ACHN (cell line): ENCODE measurements around the gene BBLN.

ENCODE experiments used
- DNase-seq: peaks from one replicate; pipeline ENCODE4 v3.0.0-alpha.2; 2015
- in situ Hi-C: cut with HindIII; loops from 2 replicates; pipeline ENCODE4 v1.10.0; 2017; ENCODE audit warnings: low sequenced_read_pairs, low pct_ligation_motif_present, low pct_unique_long_range_greater_than_20kb

Gene BBLN

DNA sequence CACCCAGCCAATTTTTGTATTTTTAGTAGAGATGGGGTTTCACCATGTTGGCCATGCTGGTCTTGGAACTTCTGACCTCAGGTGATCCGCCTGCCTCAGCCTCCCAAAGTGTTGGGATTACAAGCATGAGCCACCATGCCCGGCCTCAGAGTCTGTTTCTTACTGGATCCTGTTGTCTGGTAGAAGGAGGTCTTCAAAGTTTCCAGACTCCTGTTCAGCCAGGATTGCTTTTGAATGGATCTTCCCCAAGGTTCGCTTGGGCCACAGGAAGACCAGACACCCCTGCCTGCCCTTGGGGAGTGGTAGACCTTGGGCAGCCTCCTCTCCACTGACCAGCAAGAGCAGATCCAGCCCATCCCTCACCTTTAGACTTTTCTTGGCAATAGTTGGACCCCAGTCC is 18.5 kb upstream of the BBLN start:
- DNase-seq = no peak
- in situ Hi-C loops = no loop called here

GRCh38 chr9:128142061-128142460 is 18.0 kb upstream of the BBLN start:
- in situ Hi-C loops = no loop called here
- no peak for DNase-seq

GRCh38 chr9:128142596-128142995 is 17.5 kb upstream of the BBLN start:
- in situ Hi-C loops = no loop called here
- no peak for DNase-seq

DNA sequence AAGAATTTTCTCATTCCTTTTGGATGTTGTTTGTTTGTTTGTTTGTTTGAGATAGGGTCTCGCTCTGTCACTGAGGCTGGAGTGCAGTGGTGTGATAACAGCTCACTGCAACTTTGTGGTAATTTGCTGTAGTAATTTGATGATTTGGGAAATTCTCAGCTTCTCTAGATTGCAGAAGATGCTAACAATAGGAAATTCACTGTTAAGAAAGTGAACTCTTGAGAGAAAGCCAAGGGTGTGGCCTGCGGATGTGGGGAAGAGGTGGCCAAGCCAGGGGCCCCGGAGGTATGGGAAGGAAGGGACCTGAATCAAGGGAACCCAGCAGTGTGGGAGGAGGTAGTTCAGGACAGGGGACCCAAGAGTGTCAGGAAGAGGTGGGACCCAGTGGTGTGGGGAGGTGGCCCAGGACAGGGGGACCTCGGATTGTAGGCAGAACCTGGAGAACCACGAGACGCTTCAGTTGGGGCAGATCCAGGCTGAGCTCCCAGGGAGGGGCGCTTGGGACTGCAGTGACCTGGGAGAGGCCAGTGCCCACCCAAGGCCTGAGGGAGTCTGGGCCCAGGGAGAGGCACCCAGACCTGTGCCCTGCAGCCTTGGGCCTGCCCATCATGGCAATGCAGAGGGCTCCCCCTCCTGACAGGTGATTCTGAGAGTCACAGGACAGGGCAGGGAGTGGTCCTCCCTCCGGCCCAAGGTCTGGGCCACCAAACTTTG is 16.4 kb upstream of the BBLN start:
- in situ Hi-C loops = no loop called here

GRCh38 chr9:128144239-128145181 is 15.6 kb upstream of the BBLN start:
- in situ Hi-C loops = no loop called here
- no peak for DNase-seq

More for the DNA sequence above, 16.4 kb upstream of the BBLN start:
- DNase-seq = no peak

DNA sequence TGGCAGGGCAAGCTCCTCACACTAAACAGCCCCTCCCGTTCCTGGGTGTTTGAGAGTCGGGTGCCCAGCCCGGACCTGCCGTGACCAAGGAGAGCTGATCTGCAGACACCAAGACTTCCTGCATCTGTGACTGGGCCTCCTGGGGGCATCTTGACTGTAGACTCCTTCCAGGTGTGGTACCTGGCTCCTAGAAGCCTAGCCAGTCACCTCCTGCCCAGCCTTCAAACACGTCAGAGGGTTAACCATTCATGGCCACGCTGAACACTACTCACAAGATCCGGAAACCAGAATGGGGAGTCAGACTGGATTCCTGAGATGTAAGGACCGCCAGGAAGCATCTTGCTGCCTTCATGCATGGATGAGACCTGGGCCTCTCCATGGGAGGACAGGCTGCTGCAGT is 14.5 kb upstream of the BBLN start:
- in situ Hi-C loops = no loop called here
- DNase-seq = no peak

DNA sequence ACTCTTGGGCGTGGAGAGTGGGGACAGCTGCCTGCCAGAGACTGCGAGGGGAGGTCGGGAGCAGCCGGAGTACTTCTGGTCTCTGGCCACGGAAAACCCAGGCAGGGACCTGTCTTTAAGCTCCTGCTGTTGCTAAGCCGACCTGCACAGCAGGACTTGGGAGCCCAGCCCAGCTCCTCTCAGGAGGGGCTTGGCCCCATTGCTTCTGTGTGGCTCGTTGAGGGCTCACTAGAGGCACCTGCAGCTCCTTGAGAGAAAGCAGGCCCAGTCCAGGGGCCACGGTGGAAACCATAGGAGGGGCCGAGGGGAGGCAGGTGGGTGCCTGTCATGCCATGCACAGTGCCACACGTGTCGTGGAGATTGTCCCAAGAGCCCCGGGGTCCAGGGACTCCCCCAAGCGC is 14.1 kb upstream of the BBLN start:
- in situ Hi-C loops = no loop called here
- no peak for DNase-seq

- no peak for DNase-seq
- in situ Hi-C loops = no loop called here
Observed at GRCh38 chr9:128146591-128147120, 13.4 kb upstream of the BBLN start.

- no peak for DNase-seq
- in situ Hi-C loops = no loop called here
Observed at GRCh38 chr9:128148509-128149000, 11.5 kb upstream of the BBLN start.

DNA sequence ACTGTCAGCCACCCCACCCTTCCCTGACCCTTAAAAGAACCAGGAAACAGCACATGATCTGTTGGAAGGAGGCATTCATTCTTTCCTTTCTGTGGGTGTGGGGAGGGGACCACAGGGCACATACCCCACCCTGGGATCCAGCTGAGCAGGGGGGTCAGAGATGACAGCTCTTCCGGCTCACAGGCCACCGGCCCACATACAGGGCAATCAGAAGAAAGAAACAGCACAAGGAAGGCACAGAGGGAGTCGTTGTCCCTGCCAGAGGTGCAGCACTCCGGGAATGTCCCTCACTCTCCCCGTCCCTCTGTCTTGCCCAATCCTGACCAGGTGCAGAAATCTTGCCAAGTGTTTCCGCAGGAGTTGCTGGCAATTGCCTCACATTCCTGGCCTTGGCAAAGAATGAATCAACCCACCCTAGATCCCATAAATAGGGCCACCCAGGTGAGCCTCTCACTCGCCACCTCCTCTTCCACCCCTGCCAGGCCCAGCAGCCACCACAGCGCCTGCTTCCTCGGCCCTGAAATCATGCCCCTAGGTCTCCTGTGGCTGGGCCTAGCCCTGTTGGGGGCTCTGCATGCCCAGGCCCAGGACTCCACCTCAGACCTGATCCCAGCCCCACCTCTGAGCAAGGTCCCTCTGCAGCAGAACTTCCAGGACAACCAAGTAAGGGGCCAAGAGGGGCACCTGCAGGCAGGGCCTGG is 10.9 kb upstream of the BBLN start, which contains the start of gene LCN2:
Gene LCN2 (plus strand): TSS at position 453 of the 701 bp plus-strand sequence. CDS start 73 bp downstream, at position 526.
- in situ Hi-C loops = no loop called here

DNA sequence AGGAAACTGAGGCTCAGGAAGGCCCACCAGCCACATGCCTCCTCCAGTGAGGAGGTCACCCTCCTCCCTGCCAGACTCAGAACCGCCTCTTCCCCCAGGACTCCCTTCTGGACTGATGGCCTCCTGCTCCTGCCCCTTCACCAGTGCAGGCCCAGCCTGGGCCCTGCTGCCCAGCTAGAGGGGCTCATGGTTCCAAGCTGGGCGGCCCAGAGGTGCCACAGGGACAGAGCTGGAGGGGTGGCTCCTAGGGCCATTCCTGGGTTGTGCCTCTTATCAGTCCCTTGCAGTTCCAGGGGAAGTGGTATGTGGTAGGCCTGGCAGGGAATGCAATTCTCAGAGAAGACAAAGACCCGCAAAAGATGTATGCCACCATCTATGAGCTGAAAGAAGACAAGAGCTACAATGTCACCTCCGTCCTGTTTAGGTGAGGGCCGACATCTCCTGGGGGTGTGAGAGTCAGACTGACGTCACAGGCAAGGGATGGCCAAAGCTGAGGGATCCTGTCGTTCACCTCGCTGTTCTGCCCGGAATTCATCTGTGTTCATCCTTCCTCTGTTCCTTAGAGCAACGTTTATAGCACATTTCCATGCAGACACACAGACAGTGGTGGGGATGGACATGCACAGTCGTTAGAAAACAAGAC is 10.0 kb upstream of the BBLN start:
- no peak for DNase-seq
- in situ Hi-C loops = no loop called here

More for the DNA sequence above, 10.9 kb upstream of the BBLN start, which contains the start of gene LCN2:
- DNase-seq = no peak

- in situ Hi-C loops = no loop called here
- DNase-seq = no peak
Observed at GRCh38 chr9:128150594-128151308, 9.3 kb upstream of the BBLN start.

- no peak for DNase-seq
- in situ Hi-C loops = no loop called here
Observed at GRCh38 chr9:128151309-128152132, 8.5 kb upstream of the BBLN start.

DNA sequence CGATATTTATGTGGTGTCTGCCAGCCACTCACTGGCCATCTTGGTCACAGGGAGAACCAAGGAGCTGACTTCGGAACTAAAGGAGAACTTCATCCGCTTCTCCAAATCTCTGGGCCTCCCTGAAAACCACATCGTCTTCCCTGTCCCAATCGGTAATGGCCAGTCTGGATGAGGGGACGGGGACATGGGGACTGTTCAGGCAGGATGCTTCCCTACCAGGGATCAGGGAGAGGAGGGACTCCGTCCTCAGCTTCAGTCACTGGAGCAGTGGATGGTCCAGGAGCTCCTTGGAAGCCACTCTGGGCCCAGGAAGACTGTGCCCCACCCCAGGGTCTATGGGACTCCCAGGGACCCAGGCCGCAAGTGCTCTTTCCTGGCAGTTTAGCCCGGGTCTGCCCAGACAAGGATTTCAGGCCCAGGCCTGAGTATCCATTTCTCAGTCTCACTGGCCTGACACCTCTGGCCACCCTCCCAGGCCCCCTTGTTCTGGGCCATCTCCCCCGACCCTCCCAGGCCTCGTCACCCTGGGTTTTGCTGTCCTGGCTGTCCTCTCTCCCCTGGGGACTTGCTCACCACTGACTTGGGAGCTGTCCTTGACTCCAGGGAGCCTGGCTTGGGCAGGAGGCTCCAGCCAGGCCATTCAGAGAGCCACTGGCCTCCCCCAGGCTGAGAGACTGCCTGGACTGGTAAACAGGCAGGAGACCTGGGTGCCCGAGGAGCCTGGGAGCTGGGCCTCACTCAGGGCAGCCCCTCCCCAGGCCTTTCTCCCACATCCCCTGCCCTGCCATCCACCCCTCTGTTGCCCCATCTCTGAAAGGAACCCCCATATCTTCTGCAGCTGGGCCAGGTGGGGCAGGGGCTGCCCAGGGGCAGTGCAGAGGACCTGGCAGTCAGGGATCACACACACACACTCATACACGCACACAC is 7.7 kb upstream of the BBLN start:
- DNase-seq = no peak
- in situ Hi-C loops = no loop called here

GRCh38 chr9:128153060-128153946 is 6.8 kb upstream of the BBLN start:
- in situ Hi-C loops = no loop called here
- no peak for DNase-seq
